Measurements from ENCODE around the gene C19orf53. TPM values are rescaled to one million over a fixed set of nuclear protein-coding genes. Genes with fewer than 3 reads are reported as not detected.

The C19orf53 gene
- total and polyA plus RNA-seq, 12 donors, result 80.5 to 389 (median 90.6) TPM

GRCh38 chr19:13817018-13817614 lies 42.9 kb downstream of the C19orf53 start:
- Histone ChIP-seq H3K36me3 (peaks cover 0 to 75% (median 0%) of the 10 kb centered on the region in 9 donors), H3K27me3 (no peaks in the 10 kb centered on the region), H3K9me3 (no peaks in the 10 kb centered on the region), H3K4me1 (peaks cover 0 to 9% (median 0%) of the 10 kb centered on the region in 9 donors), H3K27ac (no peak overlapping the region), H3K4me3 (peak overlapping the region in 3 of 10 donors; percentile 3 to 29 (median 27))
- DNase-seq (no peak), ATAC-seq (peak in 5 of 8 donors; percentile 10 to 48 (median 38))
- intact Hi-C loops (cut with DNase I), result no loop called here
- 52 to 68% methylated on average over 11 of the region's 11 CpGs for WGBS, 2 donors
- no peak for TF ChIP-seq CTCF (IDR thresholded peaks at IDR 0.05)

- Histone ChIP-seq H3K4me1 (peaks cover 0 to 16% (median 6%) of the 10 kb centered on the region in 9 donors), H3K27ac (no peak overlapping the region), H3K36me3 (peaks cover 0 to 71% (median 0%) of the 10 kb centered on the region in 9 donors), H3K9me3 (no peaks in the 10 kb centered on the region), H3K4me3 (peak overlapping the region in 5 of 10 donors; percentile 3 to 29 (median 27)), H3K27me3 (no peaks in the 10 kb centered on the region)
- intact Hi-C loops (cut with DNase I), result no loop called here
- no peak for TF ChIP-seq CTCF (IDR thresholded peaks at IDR 0.05)
- DNase-seq (no peak), ATAC-seq (peak; percentile 3 to 59 (median 34))
- WGBS, 2 donors, result 36 to 52% methylated on average over 35 of the region's 35 CpGs
Measured at GRCh38 chr19:13817615-13818371, 43.5 kb downstream of the C19orf53 start.

GRCh38 chr19:13819238-13819637 lies 45.0 kb downstream of the C19orf53 start:
- no peak overlapping the region for H3K27ac ChIP-seq
- peaks cover 0 to 73% (median 0%) of the 10 kb centered on the region in 9 donors for H3K36me3 ChIP-seq
- no peaks in the 10 kb centered on the region for H3K27me3 ChIP-seq
- no peaks in the 10 kb centered on the region for H3K9me3 ChIP-seq
- ATAC-seq (no peak), DNase-seq (no peak)
- no peak overlapping the region for H3K4me3 ChIP-seq
- peaks cover 0 to 22% (median 10%) of the 10 kb centered on the region in 9 donors for H3K4me1 ChIP-seq
- 97 to 99% methylated on average over 11 of the region's 11 CpGs for WGBS, 2 donors
- TF ChIP-seq CTCF (IDR thresholded peaks at IDR 0.05), result no peak
- intact Hi-C loops (cut with DNase I), result no loop called here

GRCh38 chr19:13821292-13821691 lies 47.0 kb downstream of the C19orf53 start:
- intact Hi-C loops (cut with DNase I), result no loop called here
- no peak for TF ChIP-seq CTCF (IDR thresholded peaks at IDR 0.05)
- peaks cover 0 to 22% (median 10%) of the 10 kb centered on the region in 9 donors for H3K4me1 ChIP-seq
- H3K27me3 ChIP-seq, result no peaks in the 10 kb centered on the region
- no peaks in the 10 kb centered on the region for H3K9me3 ChIP-seq
- no peak overlapping the region for H3K4me3 ChIP-seq
- H3K36me3 ChIP-seq, result peaks cover 0 to 70% (median 0%) of the 10 kb centered on the region in 9 donors
- DNase-seq (no peak), ATAC-seq (no peak)
- 96 to 100% methylated on average over 2 of the region's 2 CpGs for WGBS, 2 donors
- peak overlapping the region in 6 of 10 donors; percentile 27 to 86 (median 48) for H3K27ac ChIP-seq

Measured in heart right ventricle (tissue), 16 donors.